Measurements from ENCODE around the gene PNCK. TPM values are rescaled to one million over a fixed set of nuclear protein-coding genes. Genes with fewer than 3 reads are reported as not detected.

The PNCK gene
- total and polyA plus RNA-seq, 2 of the 13 experiments (the other 11 are each of a cell fraction or from before 2014, with no cell fraction given) = 33.1 TPM; not detected in 1

- TF ChIP-seq ARID5B (CRISPR knock-in tag; IDR thresholded peaks at IDR 0.05) (peak; percentile 67), HNRNPK (IDR thresholded peaks at IDR 0.05; ENCODE audit: low read depth, low read length, poor library complexity, severe bottlenecking) (no peak), MXI1 (IDR thresholded peaks at IDR 0.05; ENCODE audit: borderline replicate concordance, low read depth, low read length) (peak; percentile 17; the same call in 1 of the 3 replicates), ZSCAN12 (CRISPR knock-in tag; IDR thresholded peaks at IDR 0.05) (no peak), ZNF629 (CRISPR knock-in tag; conservative IDR thresholded peaks at IDR 0.05) (no peak; the same call in 1 of the 2 replicates), ARHGAP35 (CRISPR knock-in tag; IDR thresholded peaks at IDR 0.05; ENCODE audit: borderline replicate concordance) (no peak), MAFK (conservative IDR thresholded peaks at IDR 0.05 in 1 of 2, IDR thresholded peaks at IDR 0.05 in 1 of 2; ENCODE audit: low read length in 2 of 2) (no peak), TRIM22 (IDR thresholded peaks at IDR 0.05) (no peak), ZNF839 (CRISPR knock-in tag; IDR thresholded peaks at IDR 0.05; ENCODE audit: borderline replicate concordance) (0 out of 2 replicates have a peak, but pooled peaks have one; percentile 7), RAD51 (IDR thresholded peaks at IDR 0.05; ENCODE audit: borderline replicate concordance) (no peak), ZNF720 (CRISPR knock-in tag; IDR thresholded peaks at IDR 0.05) (no peak), ELF3 (CRISPR knock-in tag; IDR thresholded peaks at IDR 0.05) (no peak; the same call in 1 of the 2 replicates), ARNT (IDR thresholded peaks at IDR 0.05) (no peak), RXRB (CRISPR knock-in tag; IDR thresholded peaks at IDR 0.05; ENCODE audit: borderline replicate concordance) (peak; percentile 63; the same call in 1 of the 2 replicates), TBX3 (IDR thresholded peaks at IDR 0.05; ENCODE audit: borderline replicate concordance) (0 out of 2 replicates have a peak, but pooled peaks have one; percentile 8), SATB2 (CRISPR knock-in tag; IDR thresholded peaks at IDR 0.05) (no peak), ZNF674 (CRISPR knock-in tag; IDR thresholded peaks at IDR 0.05; ENCODE audit: low read depth) (no peak), ZBTB21 (CRISPR knock-in tag; IDR thresholded peaks at IDR 0.05) (no peak), ZNF614 (CRISPR knock-in tag; IDR thresholded peaks at IDR 0.05; ENCODE audit: borderline replicate concordance) (no peak), FOSL1 (CRISPR knock-in tag; IDR thresholded peaks at IDR 0.05; ENCODE audit: borderline replicate concordance) (no peak), CBX5 (CRISPR knock-in tag; IDR thresholded peaks at IDR 0.05; ENCODE audit: borderline replicate concordance) (no peak), ZNF740 (CRISPR knock-in tag; IDR thresholded peaks at IDR 0.05) (0 out of 2 replicates have a peak, but pooled peaks have one; percentile 28), FOXA1 (IDR thresholded peaks at IDR 0.05) (no peak), FOXA1 (CRISPR knock-in tag; IDR thresholded peaks at IDR 0.05) (peak; percentile 36), CBX2 (IDR thresholded peaks at IDR 0.05; ENCODE audit: low read depth, low read length) (no peak), CBX2 (CRISPR knock-in tag; IDR thresholded peaks at IDR 0.05; ENCODE audit: low read depth) (no peak), KDM1A (CRISPR knock-in tag; IDR thresholded peaks at IDR 0.05) (no peak), TRIM24 (CRISPR knock-in tag; IDR thresholded peaks at IDR 0.05) (no peak)
Measured at GRCh38 chrX:153626863-153627674, 46.5 kb downstream of the PNCK start (continued).

All from HepG2 (cell line).